ENCODE results near the gene PHYHIPL. TPM values are rescaled to one million over a fixed set of nuclear protein-coding genes. Genes with fewer than 3 reads are reported as not detected.

Gene PHYHIPL
- polyA plus RNA-seq, 1 of the 3 experiments (the other 2 are of a cell fraction), result 0.44 TPM

GRCh38 chr10:59244871-59245270 lies 68.4 kb downstream of the PHYHIPL start:
- WGBS (ENCODE audit: low lambda C conversion rate), result 82% methylated on average over 1 of the region's 1 CpG
- H4K20me1 ChIP-seq (ENCODE audit: insufficient read depth), result no peaks in the 10 kb centered on the region
- H2AFZ ChIP-seq (ENCODE audit: low read depth), result no peak overlapping the region
- no peaks in the 10 kb centered on the region for H3K9me2 ChIP-seq
- H3K4me1 ChIP-seq (ENCODE audit: control insufficient read depth in 1 of 2, insufficient read depth in 2 of 2, low read depth in 1 of 2, low read length in 1 of 2), result no peaks in the 10 kb centered on the region; a peak in 1 of 4 replicates
- DNase-seq, result no peak
- no peaks in the 10 kb centered on the region for H3K9me3 ChIP-seq
- H3F3A ChIP-seq (replicated peaks; ENCODE audit: insufficient read depth), result no peaks in the 10 kb centered on the region
- H3K27me3 ChIP-seq (ENCODE audit: insufficient read depth), result no peaks in the 10 kb centered on the region
- no peak overlapping the region for H3K4me3 ChIP-seq (ENCODE audit: low read depth in 2 of 2, low read length in 1 of 2)
- no peak overlapping the region for H3K4me2 ChIP-seq
- CTCF ChIA-PET, result interaction anchor here (1.8 to 4.5 kb wide), 2 partner anchors 336 to 377 kb away, joined by 6 to 15 read pairs; no protein-coding TSS in a partner anchor
- H3K36me3 ChIP-seq (replicated peaks in 1 of 2; ENCODE audit: control insufficient read depth in 1 of 2, insufficient read depth in 2 of 2, low read length in 1 of 2), result peaks cover 26 to 71% of the 10 kb centered on the region in 2 experiments
- POLR2A ChIA-PET, result no interaction called here
- H3K79me2 ChIP-seq (ENCODE audit: insufficient read depth), result no peaks in the 10 kb centered on the region
- no peak for TF ChIP-seq NFIC (IDR thresholded peaks at IDR 0.05; ENCODE audit: borderline replicate concordance)
- TF ChIP-seq ZBTB33 (IDR thresholded peaks at IDR 0.05; ENCODE audit: borderline replicate concordance, low read depth), result no peak
- TF ChIP-seq FOXM1 (IDR thresholded peaks at IDR 0.05; ENCODE audit: low read depth), result no peak
- H3K27ac ChIP-seq (ENCODE audit: low read depth in 2 of 2, low read length in 1 of 2), result no peak overlapping the region
- no peak overlapping the region for H3K9ac ChIP-seq

GRCh38 chr10:59245686-59246085 lies 69.2 kb downstream of the PHYHIPL start:
- H3K4me3 ChIP-seq (ENCODE audit: low read depth in 2 of 2, low read length in 1 of 2), result no peak overlapping the region
- POLR2A ChIA-PET, result no interaction called here
- TF ChIP-seq MEF2A (IDR thresholded peaks at IDR 0.05; ENCODE audit: borderline replicate concordance, low read depth), result no peak
- no peaks in the 10 kb centered on the region; a peak in 1 of 4 replicates for H3K4me1 ChIP-seq (ENCODE audit: control insufficient read depth in 1 of 2, insufficient read depth in 2 of 2, low read depth in 1 of 2, low read length in 1 of 2)
- H3F3A ChIP-seq (replicated peaks; ENCODE audit: insufficient read depth), result no peaks in the 10 kb centered on the region
- H3K9me2 ChIP-seq, result no peaks in the 10 kb centered on the region
- H3K27me3 ChIP-seq (ENCODE audit: insufficient read depth), result no peaks in the 10 kb centered on the region
- H3K9me3 ChIP-seq, result no peaks in the 10 kb centered on the region
- peaks cover 29 to 79% of the 10 kb centered on the region in 2 experiments for H3K36me3 ChIP-seq (replicated peaks in 1 of 2; ENCODE audit: control insufficient read depth in 1 of 2, insufficient read depth in 2 of 2, low read length in 1 of 2)
- H3K79me2 ChIP-seq (ENCODE audit: insufficient read depth), result no peaks in the 10 kb centered on the region
- CTCF ChIA-PET, result interaction anchor here (1.8 to 4.5 kb wide), 2 partner anchors 335 to 377 kb away, joined by 6 to 15 read pairs; no protein-coding TSS in a partner anchor
- no peak overlapping the region for H3K9ac ChIP-seq
- H3K27ac ChIP-seq (ENCODE audit: low read depth in 2 of 2, low read length in 1 of 2), result no peak overlapping the region
- H2AFZ ChIP-seq (ENCODE audit: low read depth), result no peak overlapping the region
- H3K4me2 ChIP-seq, result no peak overlapping the region
- DNase-seq, result no peak
- 95% methylated on average over 1 of the region's 1 CpG for WGBS (ENCODE audit: low lambda C conversion rate)
- H4K20me1 ChIP-seq (ENCODE audit: insufficient read depth), result no peaks in the 10 kb centered on the region

GRCh38 chr10:59252491-59252890 lies 76.0 kb downstream of the PHYHIPL start:
- TF ChIP-seq JUND (IDR thresholded peaks at IDR 0.05) (no peak), PBX3 (IDR thresholded peaks at IDR 0.05) (no peak), EP300 (IDR thresholded peaks at IDR 0.05; ENCODE audit: borderline replicate concordance in 1 of 2, low read depth in 1 of 2, low read length in 1 of 2) (no peak), TEAD4 (IDR thresholded peaks at IDR 0.05; ENCODE audit: borderline replicate concordance, insufficient read depth) (no peak), RAD21 (IDR thresholded peaks at IDR 0.05; ENCODE audit: low read length) (no peak), USF2 (IDR thresholded peaks at IDR 0.05; ENCODE audit: borderline replicate concordance, low read depth, low read length) (no peak), TAF1 (IDR thresholded peaks at IDR 0.05; ENCODE audit: borderline replicate concordance, low read depth, low read length) (no peak), NRF1 (IDR thresholded peaks at IDR 0.05; ENCODE audit: low read depth, low read length) (no peak), YY1 (IDR thresholded peaks at IDR 0.05; ENCODE audit: low read depth) (no peak), EZH2phosphoT487 (IDR thresholded peaks at IDR 0.05; ENCODE audit: borderline replicate concordance, low read depth) (no peak), RXRA (IDR thresholded peaks at IDR 0.05; ENCODE audit: borderline replicate concordance, low read depth) (no peak), FOXJ3 (CRISPR knock-in tag; IDR thresholded peaks at IDR 0.05) (no peak)
- no peak overlapping the region for H3K4me3 ChIP-seq (ENCODE audit: low read depth in 2 of 2, low read length in 1 of 2)
- no peak for DNase-seq
- CTCF ChIA-PET, result interaction anchor here (0.6 to 2.6 kb wide), 4 partner anchors 9 to 797 kb away, joined by 3 to 10 read pairs (median 6); no protein-coding TSS in a partner anchor
- H3K36me3 ChIP-seq (replicated peaks in 1 of 2; ENCODE audit: control insufficient read depth in 1 of 2, insufficient read depth in 2 of 2, low read length in 1 of 2), result peaks cover 40 to 80% of the 10 kb centered on the region in 2 experiments
- H3K9me2 ChIP-seq, result no peaks in the 10 kb centered on the region
- no peaks in the 10 kb centered on the region for H3K9me3 ChIP-seq
- no peak overlapping the region for H3K4me2 ChIP-seq
- POLR2A ChIA-PET, result no interaction called here
- H3K9ac ChIP-seq, result no peak overlapping the region
- no peak overlapping the region for H2AFZ ChIP-seq (ENCODE audit: low read depth)
- no peaks in the 10 kb centered on the region for H3K79me2 ChIP-seq (ENCODE audit: insufficient read depth)
- no peaks in the 10 kb centered on the region for H3K4me1 ChIP-seq (ENCODE audit: control insufficient read depth in 1 of 2, insufficient read depth in 2 of 2, low read depth in 1 of 2, low read length in 1 of 2)
- H3F3A ChIP-seq (replicated peaks; ENCODE audit: insufficient read depth), result no peaks in the 10 kb centered on the region
- no peak overlapping the region for H3K27ac ChIP-seq (ENCODE audit: low read depth in 2 of 2, low read length in 1 of 2)
- H3K27me3 ChIP-seq (ENCODE audit: insufficient read depth), result no peaks in the 10 kb centered on the region
- no peaks in the 10 kb centered on the region for H4K20me1 ChIP-seq (ENCODE audit: insufficient read depth)
